Aorta (tissue), 5 donors: Measurements from ENCODE around the gene C5orf58. TPM values are rescaled to one million over a fixed set of nuclear protein-coding genes. Genes with fewer than 3 reads are reported as not detected.
"Not testable (repeated sequence)": the region's sequence is repeated elsewhere in the genome, so short reads cannot be mapped to it uniquely, and the experiment has no call there.

Source experiments
- ATAC-seq: fragments of 200-7000 bp; cut with Tn5 transposase; one replicate; pipeline ENCODE4 v1.9.1; 2022; ENCODE audit warnings: moderate library complexity; ENCODE audit not compliant: low FRiP score
- DNase-seq, 2 donors: peaks; one replicate each; pipeline ENCODE4 v3.0.0-alpha.2; 2020
- H3K27ac ChIP-seq, 2 donors: one replicate each; pipeline ENCODE4 v1.5.1; 2013; ENCODE audit warnings: low read length in 2 of 2, mild to moderate bottlenecking in 2 of 2, moderate library complexity in 2 of 2, control low read depth in 1 of 2, inconsistent platforms in 1 of 2, low read depth in 1 of 2
- H3K27me3 ChIP-seq, 2 donors: one replicate each; pipeline ENCODE4 v1.6.1; 2013; ENCODE audit warnings: control low read depth in 1 of 2, low read length in 1 of 2, mild to moderate bottlenecking in 1 of 2, moderate library complexity in 1 of 2; ENCODE audit not compliant: insufficient read depth in 2 of 2, control insufficient read depth in 1 of 2
- H3K36me3 ChIP-seq, 2 donors: one replicate each; pipeline ENCODE4 v1.6.1; 2013; ENCODE audit warnings: control low read depth in 1 of 2, low read length in 1 of 2, mild to moderate bottlenecking in 1 of 2; ENCODE audit not compliant: insufficient read depth in 2 of 2, control insufficient read depth in 1 of 2
- H3K4me1 ChIP-seq, 2 donors: one replicate each; pipeline ENCODE4 v1.6.1; 2013; ENCODE audit warnings: low read length in 2 of 2, control low read depth in 1 of 2, mild to moderate bottlenecking in 1 of 2, moderate library complexity in 1 of 2; ENCODE audit not compliant: insufficient read depth in 2 of 2, control insufficient read depth in 1 of 2
- H3K4me3 ChIP-seq, 2 donors: one replicate each; pipeline ENCODE4 v1.5.1; 2013; ENCODE audit warnings: low read length in 2 of 2, control low read depth in 1 of 2, mild to moderate bottlenecking in 1 of 2
- H3K9me3 ChIP-seq: one replicate; pipeline ENCODE4 v1.6.1; 2013; ENCODE audit warnings: mild to moderate bottlenecking, low read length; ENCODE audit not compliant: control insufficient read depth
- WGBS, 2 donors: extraction: QIAGEN DNeasy Blood & Tissue Kit; methylation state at CpG; one replicate each; pipeline ENCODE4 v1.1.7; 2013; 5-methylcytosine and 5-hydroxymethylcytosine counted together
- intact Hi-C, 2 donors: fragments of 100-400 bp; cut with DNase I; formaldehyde crosslinking; loops; one replicate each; pipeline versions ENCODE4 v1.14.2 to v1.15.0; 2022
- polyA plus RNA-seq, 2 donors: library from polyadenylated mRNA; stranded (reverse); fragments of 200-250 nt; gene quantifications; one replicate each; pipeline ENCODE4 v1.2.3, GENCODE V29; 2013
- total RNA-seq, 2 donors: library from RNA; stranded (reverse); fragmentation: NEBNext Ultra II Directional; extraction: Animal tissue kit (Norgen Biotek cat#: 25700); gene quantifications; one replicate each; pipeline ENCODE4 v1.2.1, GENCODE V29; 2021
- donor health status: healthy with polysubstance abuse.
- donor health status: Bipolar disorder and iron deficiency.
- donor health status: DM: no; HTN: no; CAD: no.
- donor health status: DM: no; HTN: no; CAD: no.
- donor health status: DM: yes; HTN: yes; CAD: no.

C5orf58 gene
- total and polyA plus RNA-seq, 4 donors = not detected

GRCh38 chr5:170228762-170229435, 3.9 kb upstream of the C5orf58 start:
- Histone ChIP-seq H3K36me3 (no peaks in the 10 kb centered on the region), H3K27ac (no peak overlapping the region), H3K4me1 (no peaks in the 10 kb centered on the region), H3K9me3 (no peaks in the 10 kb centered on the region), H3K27me3 (no peaks in the 10 kb centered on the region), H3K4me3 (no peak overlapping the region)
- DNase-seq = no peak
- no peak for ATAC-seq
- 45 to 55% methylated on average over 6 of the region's 6 CpGs for WGBS, 2 donors
- intact Hi-C loops = loop anchor here (5.0 kb wide), 1 partner anchor 193 kb away; no protein-coding TSS in a partner anchor

GRCh38 chr5:170233358-170233892, 640 bp downstream of the C5orf58 start:
- no peak overlapping the region for H3K4me3 ChIP-seq
- H3K9me3 ChIP-seq = no peaks in the 10 kb centered on the region
- DNase-seq (no peak), ATAC-seq (no peak)
- no peak overlapping the region for H3K27ac ChIP-seq
- H3K4me1 ChIP-seq = no peaks in the 10 kb centered on the region
- intact Hi-C loops = no loop called here
- no peaks in the 10 kb centered on the region for H3K27me3 ChIP-seq
- 95 to 96% methylated on average over 18 of the region's 18 CpGs for WGBS, 2 donors
- no peaks in the 10 kb centered on the region for H3K36me3 ChIP-seq

GRCh38 chr5:170235876-170236864, 3.4 kb downstream of the C5orf58 start:
- WGBS, 2 donors = 68 to 73% methylated on average over 3 of the region's 3 CpGs
- Histone ChIP-seq H3K9me3 (no peaks in the 10 kb centered on the region), H3K36me3 (no peaks in the 10 kb centered on the region), H3K4me1 (no peaks in the 10 kb centered on the region), H3K4me3 (no peak overlapping the region), H3K27ac (no peak overlapping the region), H3K27me3 (no peaks in the 10 kb centered on the region)
- DNase-seq (no peak), ATAC-seq (no peak)
- intact Hi-C loops = no loop called here

GRCh38 chr5:170238456-170239196, 5.8 kb downstream of the C5orf58 start:
- DNase-seq (no peak), ATAC-seq (no peak)
- Histone ChIP-seq H3K27ac (no peak overlapping the region), H3K4me1 (no peaks in the 10 kb centered on the region), H3K36me3 (no peaks in the 10 kb centered on the region), H3K27me3 (no peaks in the 10 kb centered on the region), H3K4me3 (no peak overlapping the region), H3K9me3 (no peaks in the 10 kb centered on the region)
- WGBS, 2 donors = 26 to 30% methylated on average over 1 of the region's 1 CpG
- intact Hi-C loops = no loop called here

- intact Hi-C loops, DNase-seq, H3K9me3 ChIP-seq, H3K4me3 ChIP-seq, H3K4me1 ChIP-seq, H3K27me3 ChIP-seq, ATAC-seq, H3K27ac ChIP-seq, H3K36me3 ChIP-seq: not testable (repeated sequence)
- 90 to 96% methylated on average over 12 to 23 of the region's 23 CpGs for whole genome bisulfite sequencing, 2 donors
Observed at GRCh38 chr5:170245436-170245835, 12.7 kb downstream of the C5orf58 start.

- DNase-seq (no peak), ATAC-seq (no peak)
- H3K27me3 ChIP-seq = no peaks in the 10 kb centered on the region
- H3K27ac ChIP-seq = no peak overlapping the region
- intact Hi-C loops = no loop called here
- peaks cover 2% of the 10 kb centered on the region for H3K9me3 ChIP-seq
- H3K4me1 ChIP-seq = no peaks in the 10 kb centered on the region
- no peaks in the 10 kb centered on the region for H3K36me3 ChIP-seq
- 62 to 67% methylated on average over 4 of the region's 4 CpGs for WGBS, 2 donors
- no peak overlapping the region for H3K4me3 ChIP-seq
Observed at GRCh38 chr5:170246126-170246870, 13.5 kb downstream of the C5orf58 start.

- 40 to 42% methylated on average over 2 of the region's 2 CpGs for WGBS, 2 donors
- DNase-seq = no peak
- ATAC-seq = peak; percentile 59
Observed at GRCh38 chr5:170247363-170247762, 14.6 kb downstream of the C5orf58 start.

More at GRCh38 chr5:170247363-170247762, 14.6 kb downstream of the C5orf58 start:
- no peak overlapping the region for H3K4me3 ChIP-seq
- H3K4me1 ChIP-seq = no peaks in the 10 kb centered on the region
- H3K9me3 ChIP-seq = peaks cover 2% of the 10 kb centered on the region
- no peak overlapping the region for H3K27ac ChIP-seq
- intact Hi-C loops = no loop called here
- no peaks in the 10 kb centered on the region for H3K27me3 ChIP-seq
- no peaks in the 10 kb centered on the region for H3K36me3 ChIP-seq
